ENCODE measurements around the gene SLX9.

The SLX9 gene

GRCh38 chr21:45009616-45010015 is 69.8 kb downstream of the SLX9 start:
- no peak for DNase-seq

GRCh38 chr21:45010096-45010495 is 70.3 kb downstream of the SLX9 start:
- no peak for DNase-seq

GRCh38 chr21:45010860-45011259 is 71.0 kb downstream of the SLX9 start:
- no peak for DNase-seq

- DNase-seq = no peak
Measured at GRCh38 chr21:45011426-45011825, 71.6 kb downstream of the SLX9 start.

- DNase-seq = no peak
Measured at GRCh38 chr21:45011911-45012661, 72.3 kb downstream of the SLX9 start.

GRCh38 chr21:45012662-45013259 is 72.9 kb downstream of the SLX9 start:
- DNase-seq = no peak

GRCh38 chr21:45013260-45013841 is 73.5 kb downstream of the SLX9 start:
- no peak for DNase-seq

GRCh38 chr21:45014747-45015468 is 75.1 kb downstream of the SLX9 start:
- DNase-seq = no peak

- no peak for DNase-seq
Measured at GRCh38 chr21:45015469-45015860, 75.6 kb downstream of the SLX9 start.

- DNase-seq = no peak
Measured at GRCh38 chr21:45016031-45016405, 76.2 kb downstream of the SLX9 start.

GRCh38 chr21:45016406-45017038 is 76.7 kb downstream of the SLX9 start:
- peak; percentile 6 for DNase-seq

- no peak for DNase-seq
Measured at GRCh38 chr21:45017039-45017960, 77.5 kb downstream of the SLX9 start.

- DNase-seq = no peak
Measured at GRCh38 chr21:45018131-45019075, 78.6 kb downstream of the SLX9 start.

- DNase-seq = no peak
Measured at GRCh38 chr21:45019076-45019886, 79.5 kb downstream of the SLX9 start.

- no peak for DNase-seq
Measured at GRCh38 chr21:45019887-45020537, 80.2 kb downstream of the SLX9 start.

- no peak for DNase-seq
Measured at GRCh38 chr21:45020629-45021427, 81.0 kb downstream of the SLX9 start.

GRCh38 chr21:45021428-45022347 is 81.9 kb downstream of the SLX9 start:
- no peak for DNase-seq

- DNase-seq = no peak
Measured at GRCh38 chr21:45022348-45022675, 82.5 kb downstream of the SLX9 start.
